ENCODE measurements around the gene EFNA5.
"Not testable (repeated sequence)": the region's sequence is repeated elsewhere in the genome, so short reads cannot be mapped to it uniquely, and the experiment has no call there.

Gene EFNA5

DNA sequence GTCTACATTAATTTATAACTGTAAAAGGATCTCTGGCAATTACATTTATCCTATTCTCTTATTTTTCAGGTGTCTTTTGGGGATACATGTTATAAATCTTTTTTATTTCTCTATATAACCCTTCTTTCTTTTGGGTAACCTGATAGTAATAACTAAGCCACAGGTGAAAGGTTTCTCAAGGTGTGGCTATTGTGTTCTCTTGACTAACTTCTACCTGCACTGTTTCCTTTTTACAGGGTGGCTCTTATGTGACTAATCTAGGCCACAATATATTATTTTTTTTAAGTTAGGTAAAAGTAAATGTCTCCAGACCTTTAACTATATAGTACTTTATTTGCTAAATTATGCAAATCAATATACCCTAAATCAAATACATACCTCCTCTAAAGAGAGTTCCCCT lies 193.2 kb downstream of the EFNA5 start:
- no peak for DNase-seq

- no peak for DNase-seq
Measured at GRCh38 chr5:107476783-107477182, 194.0 kb downstream of the EFNA5 start.

- DNase-seq = no peak
Measured at GRCh38 chr5:107474716-107475489, 195.8 kb downstream of the EFNA5 start.

DNA sequence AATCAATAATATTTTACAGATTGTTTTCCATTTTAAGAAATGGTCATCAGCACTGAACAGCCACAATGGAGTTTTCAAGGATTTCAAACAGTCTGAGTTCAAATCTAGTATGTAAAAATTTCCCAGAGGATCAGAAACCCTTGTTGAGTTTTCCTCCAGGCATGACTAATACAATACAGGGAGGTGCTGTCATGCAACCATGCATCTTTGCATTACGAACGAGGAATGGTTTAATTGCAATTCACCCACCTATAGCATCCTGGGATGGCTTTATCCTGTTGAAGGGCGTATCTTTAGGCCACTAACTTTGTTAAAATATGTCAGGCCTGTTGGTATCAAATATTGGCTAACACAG lies 196.4 kb downstream of the EFNA5 start:
- DNase-seq = no peak

- no peak for DNase-seq
Measured at GRCh38 chr5:107472620-107473064, 198.1 kb downstream of the EFNA5 start.

- no peak for DNase-seq
Measured at GRCh38 chr5:107470295-107470582, 200.5 kb downstream of the EFNA5 start.

DNA sequence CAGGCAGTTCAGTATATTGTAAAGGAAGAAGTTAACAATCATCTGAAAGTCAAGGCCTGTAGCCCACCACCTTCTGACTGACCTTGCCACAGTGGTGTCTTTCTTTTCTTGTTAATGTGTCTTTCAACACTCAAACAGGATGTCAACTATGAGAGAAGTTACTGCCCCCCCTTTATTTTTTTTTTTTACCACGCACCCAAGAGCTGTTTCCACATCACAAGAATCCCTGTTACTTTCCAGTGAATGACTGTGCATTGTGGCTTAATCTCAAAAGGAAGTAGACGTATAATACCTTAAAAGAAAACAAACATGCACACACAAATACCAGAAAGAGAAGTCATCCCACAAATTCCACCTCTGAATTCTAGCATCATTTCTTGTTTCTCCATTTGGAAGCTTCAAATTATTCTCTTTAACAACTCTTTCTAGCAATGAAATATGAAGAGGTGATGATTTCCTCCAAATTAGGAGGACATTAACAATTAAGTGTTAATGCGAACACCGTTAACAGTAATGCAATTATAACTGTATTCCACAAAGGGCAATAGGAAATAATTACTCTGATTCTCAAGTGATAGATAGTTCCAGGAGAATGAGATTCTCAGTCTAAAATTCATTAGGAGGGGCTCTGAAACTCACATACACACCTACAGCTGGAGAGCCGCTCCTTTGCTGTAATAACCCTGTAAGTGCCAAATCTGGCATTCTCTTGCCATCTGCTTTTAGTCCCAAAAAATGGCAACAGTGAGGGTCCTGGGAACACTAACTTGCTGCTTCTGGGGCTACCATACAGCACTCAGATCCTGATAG lies 201.0 kb downstream of the EFNA5 start:
- DNase-seq = no peak

- no peak for DNase-seq
Measured at GRCh38 chr5:107469064-107469463, 201.7 kb downstream of the EFNA5 start.

- DNase-seq = no peak
Measured at GRCh38 chr5:107468276-107468675, 202.5 kb downstream of the EFNA5 start.

GRCh38 chr5:107467137-107467932 lies 203.4 kb downstream of the EFNA5 start:
- no peak for DNase-seq

DNA sequence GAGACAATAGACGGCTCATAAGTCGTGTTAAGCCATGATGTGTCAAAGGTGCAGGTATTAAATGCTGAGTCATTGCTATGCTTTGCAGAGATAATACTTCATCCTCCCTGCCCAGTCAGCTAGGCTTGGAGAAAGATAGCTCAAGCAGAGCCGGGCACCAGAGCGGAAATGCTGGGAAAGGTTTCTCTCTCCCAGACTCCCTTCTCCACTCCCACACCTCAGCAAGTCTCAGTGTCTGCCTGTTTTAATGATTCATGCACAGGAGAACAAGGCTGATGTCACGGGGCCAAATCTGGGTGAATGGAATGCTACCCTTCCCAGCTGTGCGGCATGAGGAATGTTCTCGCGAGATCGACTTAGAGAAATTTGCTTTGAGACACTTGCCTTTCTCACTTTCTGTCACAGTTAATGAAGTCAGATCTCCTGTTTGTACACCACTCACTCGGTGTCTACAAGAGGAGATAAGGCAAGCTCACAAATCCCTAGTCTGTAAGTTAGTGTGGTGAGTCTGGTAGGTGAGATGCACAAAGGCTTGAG lies 204.4 kb downstream of the EFNA5 start:
- peak; percentile 49 for DNase-seq

DNA sequence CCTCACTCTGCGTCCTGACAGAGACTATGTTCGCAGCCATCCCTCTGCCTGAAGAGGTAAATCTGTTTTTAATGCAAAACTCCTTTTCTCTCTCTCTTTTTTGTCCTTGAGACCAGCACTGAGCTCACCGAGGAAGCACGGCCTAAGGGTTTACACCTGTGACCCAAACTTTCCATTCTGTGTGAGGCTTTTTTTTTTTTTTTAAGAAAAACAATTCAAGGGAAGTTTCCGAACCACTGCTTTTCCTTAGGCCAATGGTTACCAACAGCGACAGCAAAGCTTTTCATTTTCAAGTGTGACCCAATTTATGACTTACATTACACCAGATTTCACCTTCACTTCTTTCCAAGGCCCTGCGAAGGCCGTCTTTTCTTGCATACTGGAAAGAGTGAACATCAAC lies 205.9 kb downstream of the EFNA5 start:
- no peak for DNase-seq

GRCh38 chr5:107464416-107464815 lies 206.3 kb downstream of the EFNA5 start:
- DNase-seq = no peak

DNA sequence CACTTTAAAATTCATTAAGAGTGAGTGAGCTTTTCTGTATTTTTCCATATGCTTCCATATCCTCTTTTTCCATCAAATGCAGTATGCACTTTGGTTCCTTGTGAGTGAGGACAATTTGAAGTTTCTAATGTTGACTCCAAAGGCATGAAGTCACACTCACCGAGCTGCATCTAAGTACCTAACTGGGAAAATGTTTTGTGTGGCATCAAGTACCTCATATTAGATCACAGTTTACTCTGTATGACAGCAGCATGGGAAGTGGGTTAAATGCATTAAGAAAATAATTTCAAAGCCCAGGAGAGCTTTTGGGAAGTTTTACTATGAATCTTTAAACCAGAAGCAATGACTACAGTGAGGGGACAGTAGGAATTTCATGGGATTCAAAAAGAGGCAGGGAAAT lies 207.0 kb downstream of the EFNA5 start:
- no peak for DNase-seq

- no peak for DNase-seq
Measured at GRCh38 chr5:107461770-107462169, 209.0 kb downstream of the EFNA5 start.

DNA sequence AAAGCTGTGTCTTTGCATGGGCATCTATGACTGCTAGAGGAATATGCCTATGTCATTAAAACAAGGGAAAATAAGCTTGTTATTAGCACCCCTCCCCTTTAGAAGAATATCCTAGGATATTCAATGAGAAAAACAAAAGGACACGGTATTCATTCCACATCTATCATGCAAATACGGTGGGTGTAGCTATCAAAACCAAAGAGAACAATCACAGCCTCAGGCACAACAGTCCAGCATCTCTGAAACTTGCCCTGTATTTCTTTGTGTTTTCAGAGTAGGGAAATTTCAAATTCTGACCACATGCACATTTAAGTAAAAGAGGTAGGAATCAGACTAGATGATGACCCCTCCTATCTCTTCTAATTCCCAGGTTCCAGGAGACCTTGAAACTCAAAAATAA lies 209.9 kb downstream of the EFNA5 start:
- DNase-seq = no peak

- DNase-seq = no peak
Measured at GRCh38 chr5:107459605-107460004, 211.1 kb downstream of the EFNA5 start.

- DNase-seq = no peak
Measured at GRCh38 chr5:107458322-107458721, 212.4 kb downstream of the EFNA5 start.

- DNase-seq = no peak
Measured at GRCh38 chr5:107457881-107458280, 212.9 kb downstream of the EFNA5 start.

- no peak for DNase-seq
Measured at GRCh38 chr5:107457138-107457537, 213.6 kb downstream of the EFNA5 start.

- no peak for DNase-seq
Measured at GRCh38 chr5:107456281-107456715, 214.4 kb downstream of the EFNA5 start.

DNA sequence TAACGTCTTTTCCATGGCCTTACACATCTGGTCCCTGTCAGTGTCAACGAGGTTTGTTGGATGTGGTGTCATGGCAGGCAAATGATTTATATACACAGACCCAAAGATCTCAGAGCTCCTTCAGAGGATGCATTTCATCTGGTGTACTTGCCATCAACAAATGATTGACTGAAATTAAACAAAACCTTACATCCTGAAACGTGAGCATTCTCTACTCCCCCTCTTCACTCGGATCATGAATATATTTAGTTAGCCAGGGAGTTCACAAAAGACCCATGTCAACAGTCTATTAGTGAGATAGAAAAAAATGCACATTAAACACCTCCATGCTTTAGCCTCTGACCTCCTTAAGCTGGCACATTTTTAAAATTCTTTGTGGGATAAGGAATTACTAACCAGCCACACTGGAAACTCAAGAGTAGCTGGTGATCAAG lies 215.6 kb downstream of the EFNA5 start:
- DNase-seq = no peak

DNA sequence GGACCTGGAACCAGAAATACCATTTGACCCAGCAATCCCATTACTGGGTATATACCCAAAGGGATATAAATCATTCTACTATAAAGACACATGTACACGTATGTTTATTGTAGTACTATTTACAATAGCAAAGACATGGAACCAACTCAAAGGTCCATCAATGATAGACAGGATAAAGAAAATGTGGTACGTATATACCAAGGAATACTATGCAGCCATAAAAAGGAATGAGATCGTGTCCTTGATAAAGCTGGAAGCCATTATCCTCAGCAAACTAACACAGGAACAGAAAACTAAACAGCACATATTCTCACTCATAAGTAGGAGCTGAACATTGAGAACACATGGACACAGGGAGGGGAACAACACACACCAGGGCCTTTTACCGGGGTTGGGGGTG lies 218.9 kb downstream of the EFNA5 start:
- DNase-seq = not testable (repeated sequence)

Data from retina (tissue), 1 donor.